GM21576 (cell line): ENCODE results near the gene SEMA3A.
"Not testable (repeated sequence)": the region's sequence is repeated elsewhere in the genome, so short reads cannot be mapped to it uniquely, and the experiment has no call there.

ENCODE experiments used
- ATAC-seq: cut with Tn5 transposase; IDR thresholded peaks from one replicate; pipeline ENCODE4 v1.9.1; 2021; ENCODE audit warnings: mild to moderate bottlenecking, moderate library complexity; ENCODE audit not compliant: unreplicated experiment

The SEMA3A gene

DNA sequence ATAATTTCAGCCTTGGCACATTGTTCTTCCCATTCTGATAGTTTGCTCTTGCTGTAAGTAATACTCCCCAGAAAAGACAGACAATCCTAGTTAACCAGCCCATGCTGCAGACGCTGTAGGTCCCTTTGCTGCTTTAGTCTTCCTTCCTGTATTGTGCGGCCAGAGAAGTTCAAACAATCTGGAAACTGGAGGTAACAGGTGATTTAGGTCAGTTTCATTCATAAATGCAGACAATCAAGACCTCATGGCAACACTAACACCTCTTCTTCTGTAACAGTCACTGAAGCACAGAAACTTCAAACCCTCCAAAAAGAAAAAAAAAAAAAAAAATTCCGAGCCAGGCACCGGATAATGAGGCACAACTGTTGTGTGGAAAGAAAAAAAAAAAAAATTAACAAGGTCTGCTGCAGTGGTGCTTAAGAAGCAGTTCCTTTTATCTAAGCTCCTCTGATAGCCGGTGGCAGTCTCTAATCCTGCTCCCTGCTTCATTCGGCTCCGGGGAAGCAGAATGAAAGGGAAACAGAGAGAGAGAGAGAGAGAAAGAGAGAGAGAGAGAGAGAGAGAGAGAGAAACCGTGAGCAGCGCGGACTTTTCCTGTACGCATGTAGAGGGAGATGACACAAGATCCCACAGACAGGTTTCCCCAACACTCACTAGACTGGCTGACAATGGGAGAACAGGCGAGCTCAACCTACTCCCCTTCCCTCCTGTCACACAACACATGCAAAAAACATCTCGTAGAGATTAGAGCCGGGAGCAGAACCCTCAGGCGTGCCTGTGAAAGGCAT lies at the start of gene SEMA3A:
Gene SEMA3A (minus strand): TSS at position 306 of the 788 bp plus-strand sequence. CDS start 203 bp downstream, at position 103.
- ATAC-seq: no peak

DNA sequence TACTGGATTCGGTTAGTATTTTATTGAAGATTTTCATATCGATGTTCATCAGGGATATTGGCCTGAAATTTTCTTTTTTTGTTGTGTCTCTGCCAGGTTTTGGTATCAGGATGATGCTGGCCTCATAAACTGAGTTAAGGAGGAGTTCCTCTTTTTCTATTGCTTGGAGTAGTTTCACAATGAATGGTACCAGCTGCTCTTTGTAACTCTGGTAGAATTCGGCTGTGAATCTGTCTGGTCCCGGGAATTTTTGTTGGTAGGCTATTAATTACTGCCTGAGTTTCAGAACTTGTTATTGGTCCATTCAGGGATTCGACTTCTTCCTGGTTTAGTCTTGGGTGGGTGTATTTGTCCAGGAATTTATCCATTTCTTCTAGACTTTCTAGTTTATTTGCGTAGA lies 48.4 kb upstream of the SEMA3A start:
- ATAC-seq: not testable (repeated sequence)

DNA sequence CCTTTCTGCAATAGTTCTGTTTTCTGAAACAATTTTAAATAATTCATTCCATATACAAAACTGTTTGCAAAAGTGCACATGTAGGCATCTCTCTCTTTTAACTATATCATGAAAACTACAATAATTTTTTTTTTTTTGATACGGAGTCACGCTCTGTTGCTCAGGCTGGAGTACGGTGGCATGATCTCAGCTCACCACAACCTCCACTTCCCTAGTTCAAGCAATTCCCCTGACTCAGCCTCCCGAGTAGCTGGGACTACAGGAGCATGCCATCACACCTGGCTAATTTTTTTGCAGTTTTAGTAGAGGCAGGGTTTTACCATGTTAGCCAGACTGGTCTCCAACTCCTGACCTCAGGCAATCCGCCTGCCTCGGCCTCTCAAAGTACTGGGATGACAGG lies 44.0 kb upstream of the SEMA3A start:
- ATAC-seq: no peak

DNA sequence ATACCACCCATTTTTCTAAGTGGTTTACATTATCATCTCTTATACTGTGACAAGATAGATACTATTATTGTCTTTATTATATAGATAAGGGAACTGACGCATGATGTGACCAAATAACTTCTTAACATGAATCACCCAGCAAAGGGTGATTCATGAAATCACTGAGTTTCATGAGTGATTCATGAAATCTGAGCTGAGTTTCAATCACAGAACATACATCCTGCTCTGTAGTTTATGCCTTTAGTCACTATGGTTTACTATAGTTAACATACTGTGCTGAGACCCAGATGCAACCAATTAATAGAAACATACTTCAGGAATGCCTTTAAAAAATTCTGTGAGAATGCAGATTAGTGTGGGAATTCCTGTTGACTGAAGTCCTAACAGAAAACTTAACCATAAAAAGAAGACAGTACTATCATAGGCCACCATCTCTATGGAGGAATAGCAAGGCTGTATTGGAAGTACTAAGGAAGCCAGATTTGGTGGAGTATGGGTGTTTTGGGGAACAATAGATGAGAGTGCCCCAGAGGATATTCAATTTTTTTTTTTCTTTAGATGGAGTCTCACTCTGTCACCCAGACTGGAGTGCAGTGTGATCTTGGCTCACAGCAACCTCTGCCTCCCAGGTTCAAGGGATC lies 43.1 kb upstream of the SEMA3A start:
- ATAC-seq: no peak

DNA sequence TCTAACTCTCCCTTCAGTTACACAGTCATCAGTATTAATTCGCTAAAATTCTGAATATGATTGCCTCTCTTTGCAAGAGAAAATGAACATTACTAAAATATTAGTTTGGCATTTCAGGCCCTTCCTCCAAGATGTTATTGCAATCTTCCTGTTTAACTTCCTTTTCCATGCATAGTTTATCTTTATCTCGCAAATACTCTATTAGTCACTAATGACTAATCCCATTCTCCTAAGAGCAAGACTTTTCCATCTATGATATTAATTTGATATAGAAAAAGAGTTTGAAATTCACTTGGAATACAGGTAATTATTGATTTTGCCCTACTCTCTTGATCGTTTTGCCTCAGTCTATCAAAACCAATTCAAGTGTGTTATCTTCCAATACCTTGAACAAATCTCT lies 41.8 kb upstream of the SEMA3A start:
- ATAC-seq: no peak

DNA sequence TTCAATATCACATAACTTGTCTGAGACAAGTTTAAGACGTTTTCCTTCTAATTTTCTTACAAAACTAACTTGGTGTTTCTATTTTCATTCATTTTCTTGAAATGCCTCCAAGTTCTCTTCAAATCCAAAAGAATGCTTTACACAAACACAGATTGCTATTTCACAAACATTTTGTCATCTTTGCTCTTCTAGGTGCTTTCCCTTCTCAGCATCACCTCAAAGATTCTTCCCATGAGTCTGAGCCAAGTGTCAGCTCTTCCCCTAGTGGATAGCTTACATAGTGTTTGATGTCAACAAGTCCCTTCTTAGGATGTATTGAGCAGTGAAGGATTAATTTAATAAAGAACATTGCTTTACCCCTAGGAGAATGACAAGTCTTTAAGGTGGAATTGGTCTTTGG lies 38.1 kb upstream of the SEMA3A start:
- ATAC-seq: no peak

DNA sequence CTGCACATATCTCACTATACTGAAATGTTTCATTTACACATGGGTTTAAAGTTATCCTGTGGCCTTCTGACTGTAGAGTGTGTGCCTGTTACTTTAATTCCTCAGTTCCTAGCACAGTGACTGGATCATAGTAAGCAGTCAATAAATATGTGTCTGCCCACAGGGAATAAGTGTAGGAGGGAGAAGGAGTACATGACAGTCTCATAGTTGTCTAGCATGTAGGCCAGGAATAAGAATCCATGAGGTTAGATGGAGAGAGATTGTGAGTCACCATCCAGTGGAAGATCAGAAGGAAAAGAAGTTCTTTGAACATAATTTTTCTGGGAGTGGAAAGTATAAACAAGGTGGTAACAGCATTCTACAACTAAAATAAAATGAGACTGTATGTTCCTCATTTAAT lies 36.6 kb upstream of the SEMA3A start:
- ATAC-seq: no peak

DNA sequence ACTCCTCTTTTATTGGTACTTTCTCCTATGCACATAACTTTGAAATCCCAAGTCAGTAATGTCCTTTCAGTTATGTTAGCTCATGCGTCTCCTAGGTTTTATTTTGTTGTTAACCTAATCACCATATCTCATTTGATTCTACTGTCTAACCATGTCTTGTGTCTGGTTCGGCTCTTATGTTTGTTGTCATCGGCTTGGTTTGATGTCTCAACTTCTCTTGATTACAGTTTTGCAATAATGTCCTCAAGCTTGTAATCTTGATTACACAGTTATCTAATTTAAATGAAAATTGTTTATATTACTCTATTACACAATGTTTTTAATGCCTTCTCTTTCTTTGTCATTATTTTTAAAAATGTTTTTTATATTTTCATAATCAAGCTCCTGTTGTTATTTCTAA lies 35.9 kb upstream of the SEMA3A start:
- no peak for ATAC-seq

DNA sequence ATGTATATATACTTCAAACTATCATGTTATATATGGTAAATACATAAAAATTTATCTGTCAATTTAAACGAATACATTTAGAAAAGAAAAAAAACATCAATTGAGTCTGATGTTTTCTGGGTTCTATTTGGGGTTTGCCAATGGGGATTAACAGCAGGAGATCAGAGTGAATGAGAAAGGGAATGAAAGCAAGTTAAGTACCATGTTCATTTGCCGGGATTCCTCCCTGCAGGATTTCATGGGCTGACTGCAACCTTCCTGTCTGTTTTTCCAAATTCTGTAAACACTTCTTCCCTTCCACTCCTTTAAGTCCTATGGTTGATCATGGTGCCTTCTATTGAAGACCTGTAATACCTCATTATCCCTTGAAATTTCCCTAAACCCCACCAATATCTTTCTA lies 33.9 kb upstream of the SEMA3A start:
- no peak for ATAC-seq

DNA sequence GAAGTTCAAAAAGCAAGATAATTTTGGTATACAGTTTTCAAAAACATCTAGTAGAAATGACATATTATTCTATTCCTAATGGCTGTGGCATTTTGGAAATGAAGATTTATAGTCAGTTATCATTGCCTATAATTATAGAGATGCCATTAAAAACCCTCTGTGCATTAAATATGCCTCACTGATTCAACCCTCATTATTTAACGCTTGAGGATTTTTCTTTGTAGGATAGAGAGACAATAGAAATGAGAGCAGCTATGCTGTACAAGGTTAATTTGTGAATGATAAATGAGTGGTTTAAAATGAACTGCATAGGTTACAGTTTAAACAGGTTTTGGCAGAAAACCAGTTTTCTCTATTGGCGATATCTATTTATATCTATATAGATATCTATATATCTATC lies 32.2 kb upstream of the SEMA3A start:
- no peak for ATAC-seq

DNA sequence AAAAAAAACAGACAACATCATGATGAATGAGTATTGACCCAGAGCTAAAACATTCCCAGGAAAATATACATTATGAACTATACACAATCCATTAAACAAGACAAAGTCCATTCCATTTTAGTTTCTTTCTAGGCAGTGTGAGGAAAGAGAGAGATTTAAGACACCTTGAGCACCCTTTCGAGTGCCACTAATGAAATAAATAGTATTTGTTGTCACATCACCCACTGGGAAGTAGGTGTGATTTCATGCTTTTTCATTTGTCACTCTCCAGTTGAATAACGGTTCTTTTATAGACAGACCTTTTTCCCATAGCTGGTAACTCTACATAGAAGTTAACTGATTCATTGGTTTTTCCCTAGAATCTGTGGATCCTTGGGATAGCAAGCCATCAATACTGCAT lies 29.9 kb upstream of the SEMA3A start:
- no peak for ATAC-seq

DNA sequence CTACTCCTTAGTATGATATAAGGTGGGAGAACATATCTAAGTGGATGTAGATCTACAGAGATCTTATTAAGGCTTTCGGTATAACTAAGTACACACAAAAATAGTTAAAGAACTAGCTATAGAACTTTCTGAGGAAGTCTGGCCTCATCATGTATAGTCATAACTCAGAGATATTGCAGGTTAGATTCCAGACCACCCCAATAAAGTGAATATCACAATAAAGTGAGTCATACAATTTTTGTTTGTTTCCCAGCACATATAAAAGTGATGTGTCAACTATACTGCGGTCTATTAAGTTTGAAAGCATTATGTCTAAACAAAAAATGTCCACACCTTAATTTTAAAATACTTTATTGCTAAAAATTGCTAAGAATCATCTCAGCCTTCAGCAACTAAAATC lies 24.7 kb upstream of the SEMA3A start:
- ATAC-seq: no peak

DNA sequence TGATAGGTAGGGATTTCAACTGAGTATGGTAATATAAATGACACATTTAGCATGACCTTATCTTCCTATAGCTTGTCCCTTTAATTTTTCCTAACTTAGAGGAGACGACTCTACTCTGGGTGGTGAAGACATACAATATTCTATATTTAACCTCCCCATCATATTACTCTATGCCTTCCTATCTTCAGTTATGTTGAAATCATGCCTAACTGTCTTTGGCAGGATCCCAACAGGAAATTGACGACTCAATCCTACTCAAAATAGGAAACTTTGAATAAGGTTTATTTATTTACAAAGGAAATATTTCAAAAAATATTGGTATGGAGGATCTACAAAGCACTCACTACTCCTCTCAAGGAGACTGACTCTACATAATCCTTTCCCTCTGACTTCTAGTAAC lies 24.1 kb upstream of the SEMA3A start:
- no peak for ATAC-seq

DNA sequence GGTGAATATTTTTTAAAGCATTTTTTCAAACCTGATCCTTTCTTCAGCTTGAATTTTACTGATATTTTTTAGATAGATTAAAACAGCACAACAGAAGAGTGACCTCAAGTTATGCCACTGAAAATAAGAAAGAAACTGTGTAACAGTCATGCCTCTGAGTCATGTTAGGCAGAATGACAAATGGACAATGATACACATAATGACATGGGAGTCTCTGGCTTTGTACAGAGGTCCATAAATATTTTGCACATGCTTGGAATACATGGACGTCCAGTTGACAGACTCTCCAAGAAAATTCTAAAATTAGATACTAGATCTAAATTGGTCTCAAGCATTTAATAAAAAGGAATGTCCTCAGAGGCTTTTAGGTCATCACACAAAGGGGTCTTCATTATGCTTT lies 21.9 kb upstream of the SEMA3A start:
- ATAC-seq: no peak

DNA sequence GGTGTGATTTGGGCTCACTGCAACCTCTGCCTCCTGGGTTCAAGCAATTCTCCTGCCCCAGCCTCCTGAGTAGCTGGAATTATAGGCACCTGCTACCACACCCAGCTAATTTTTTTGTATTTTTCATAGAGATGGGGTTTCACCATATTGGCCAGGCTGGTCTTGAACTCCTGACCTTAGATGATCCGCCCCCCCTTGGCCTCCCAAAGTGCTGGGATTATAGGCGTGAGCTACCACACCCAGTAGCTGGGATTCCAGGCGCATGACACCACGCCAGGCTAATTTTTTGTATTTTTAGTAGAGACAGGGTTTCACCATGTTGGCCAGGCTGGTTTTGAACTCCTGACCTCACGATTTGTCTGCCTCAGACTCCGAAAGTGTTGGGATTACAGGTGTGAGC lies 20.2 kb upstream of the SEMA3A start:
- ATAC-seq: not testable (repeated sequence)

DNA sequence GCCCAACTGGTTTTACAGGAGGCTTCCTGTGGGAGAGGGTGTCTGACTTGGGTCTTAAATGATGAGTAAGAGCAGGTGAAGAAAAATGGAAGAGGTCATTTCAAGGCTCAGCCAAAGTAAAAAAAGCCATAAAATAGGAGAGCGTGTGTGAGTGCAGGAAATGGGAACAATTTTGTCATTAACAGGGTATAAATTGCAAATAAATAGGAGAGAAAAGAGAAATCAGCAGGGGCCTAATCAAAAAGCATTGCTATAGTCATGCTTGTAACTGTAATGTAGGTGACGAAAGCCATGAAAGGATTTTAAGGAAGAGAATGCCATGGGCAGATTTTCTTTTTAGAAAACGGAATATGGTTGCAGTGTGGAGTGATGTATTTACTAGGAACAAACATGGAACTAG lies 15.7 kb upstream of the SEMA3A start:
- no peak for ATAC-seq

DNA sequence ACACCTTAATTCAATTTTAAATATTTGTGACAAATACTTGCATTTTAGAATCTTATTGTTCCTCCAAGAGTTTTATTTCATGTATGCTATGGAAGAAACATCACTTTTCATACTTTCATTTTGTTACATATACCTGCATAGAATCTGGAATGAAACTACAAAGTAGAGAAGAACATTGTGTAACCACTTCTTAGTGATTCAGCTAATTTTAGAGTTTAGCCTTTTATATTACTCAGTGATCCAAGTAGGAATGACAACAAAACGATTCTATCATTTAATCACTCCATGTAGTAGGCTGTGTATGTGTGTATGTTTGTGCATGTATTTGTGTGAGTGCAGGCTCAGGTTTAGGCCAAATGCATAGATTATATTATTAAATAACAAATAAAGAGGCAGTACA lies 14.4 kb upstream of the SEMA3A start:
- ATAC-seq: no peak

DNA sequence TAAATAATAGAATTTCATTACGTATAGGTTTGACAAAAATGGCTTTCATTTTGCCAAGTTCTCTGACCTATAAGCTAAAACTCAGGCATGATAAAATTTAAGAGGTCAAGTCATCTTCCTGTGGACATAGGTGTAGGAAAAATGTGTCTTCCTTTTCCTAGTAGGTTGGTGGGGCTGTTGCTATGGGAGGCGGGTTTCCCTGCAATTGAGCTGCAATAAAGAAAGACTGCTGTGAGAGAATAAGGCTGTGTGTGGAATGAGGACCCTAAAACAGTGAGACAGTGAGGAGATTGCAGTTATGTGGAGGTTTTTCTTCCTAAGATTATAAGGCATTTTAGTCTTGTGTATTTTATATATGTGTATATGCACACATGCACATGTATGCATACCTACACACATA lies 13.0 kb upstream of the SEMA3A start:
- ATAC-seq: no peak

DNA sequence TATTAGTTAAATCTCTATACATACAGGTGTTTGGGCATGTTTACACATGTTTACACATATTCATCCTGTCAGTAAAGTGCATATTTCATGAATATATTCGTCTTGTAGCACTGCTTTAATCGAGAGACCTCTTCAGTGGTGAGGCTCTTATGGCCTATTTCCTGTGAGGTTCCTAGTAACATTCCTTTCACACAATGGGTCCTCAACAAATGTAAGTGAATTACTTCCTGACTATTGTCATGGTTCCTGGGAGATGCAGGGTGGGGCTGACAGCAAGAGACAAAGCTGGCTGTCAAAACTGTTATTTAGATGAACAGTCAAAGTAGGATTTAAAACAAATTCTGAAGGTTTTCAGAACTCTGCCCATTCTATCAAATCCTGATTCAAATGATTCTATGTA lies 12.4 kb upstream of the SEMA3A start:
- no peak for ATAC-seq

DNA sequence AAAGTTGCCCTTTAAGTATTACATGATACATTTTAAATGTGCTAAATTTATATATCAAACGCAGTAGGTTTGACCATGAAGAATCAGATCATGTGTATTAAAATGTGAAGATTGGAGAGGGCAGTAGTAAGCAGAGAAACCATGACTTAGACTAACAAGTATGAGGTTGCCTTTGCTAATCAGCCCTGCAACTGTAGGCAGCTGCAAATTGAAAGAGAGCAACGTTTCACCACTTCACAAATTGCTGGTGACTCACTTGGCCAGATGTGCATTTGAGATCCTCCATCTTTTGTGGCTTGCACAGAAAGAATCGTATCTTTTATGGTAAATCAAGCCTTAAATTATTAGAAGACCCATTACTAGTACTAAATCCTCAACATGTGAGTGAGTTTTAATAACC lies 10.1 kb upstream of the SEMA3A start:
- no peak for ATAC-seq

DNA sequence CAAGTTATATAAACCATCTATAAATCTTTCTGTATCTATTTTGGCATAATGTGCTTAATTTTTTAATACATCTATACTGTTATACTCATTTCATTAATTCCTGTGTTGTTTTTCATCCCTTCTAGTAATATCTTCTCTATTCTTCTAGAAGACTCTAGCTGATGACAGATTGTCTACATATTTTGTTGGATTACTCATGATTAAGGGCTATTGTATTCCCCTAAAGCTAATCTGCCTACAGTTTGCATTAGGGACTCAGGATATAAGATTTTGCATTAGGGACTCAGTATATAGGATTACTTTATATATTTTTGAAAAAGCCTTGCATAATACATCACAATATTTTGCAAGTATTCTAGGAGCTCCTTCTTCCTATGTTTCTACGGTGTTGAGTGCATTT lies 8.3 kb upstream of the SEMA3A start:
- no peak for ATAC-seq

DNA sequence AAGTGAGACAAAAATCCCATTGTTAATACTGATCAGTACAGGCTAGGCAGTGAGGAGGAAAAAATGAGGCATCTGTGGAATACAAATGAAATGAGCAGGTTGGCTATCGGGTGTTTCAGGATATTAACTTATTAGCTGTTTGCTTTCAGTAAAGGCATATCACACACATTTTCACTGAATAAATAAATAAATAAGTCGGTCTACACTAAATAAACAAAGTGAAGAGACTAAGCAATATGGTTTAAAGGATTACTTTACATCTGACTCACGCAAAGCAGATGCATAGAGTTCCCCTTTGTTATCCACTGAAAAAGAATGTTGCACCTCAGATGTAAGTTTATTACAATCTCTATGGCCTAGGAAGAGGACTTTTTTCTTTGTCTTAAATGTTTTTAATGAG lies 6.3 kb upstream of the SEMA3A start:
- no peak for ATAC-seq

DNA sequence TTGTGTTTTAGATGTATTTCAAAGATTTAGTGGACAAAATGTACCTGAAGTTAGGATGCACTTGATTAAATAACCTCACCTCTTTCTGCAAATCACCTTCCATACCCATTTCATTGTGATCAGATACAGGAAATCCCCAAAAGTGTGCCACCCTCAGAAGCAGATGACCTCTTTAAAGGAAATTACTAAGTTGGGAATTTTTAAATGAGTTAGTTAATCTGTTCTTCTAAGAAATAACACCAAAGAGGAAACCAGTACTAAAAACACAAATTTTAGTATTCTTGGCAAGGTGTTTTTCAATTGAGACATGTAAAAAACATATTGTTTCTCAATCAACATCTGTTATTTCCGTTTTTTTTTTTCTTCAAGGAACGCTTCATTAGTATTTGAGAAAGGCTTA lies 4.6 kb upstream of the SEMA3A start:
- ATAC-seq: no peak
